K562 (cell line): ENCODE results near the gene AARSD1. TPM values are rescaled to one million over a fixed set of nuclear protein-coding genes. Genes with fewer than 3 reads are reported as not detected.

Experiments used
- ATF7 ChIP-seq: fragments of 450-650 bp; IDR thresholded peaks from 2 replicates; pipeline ENCODE4 v1.7.1; 2014; ENCODE audit warnings: mild to moderate bottlenecking, moderate library complexity
- BRD4 ChIP-seq: fragments of 200-600 bp; sonication (generic); IDR thresholded peaks from 2 replicates; pipeline ENCODE4 v1.6.1; 2017; ENCODE audit warnings: inconsistent platforms
- ELF2 ChIP-seq: fragments of 250-450 bp; sonication (Bioruptor Pico); IDR thresholded peaks from 2 replicates; pipeline ENCODE4 v1.5.0; 2021; ENCODE audit warnings: mild to moderate bottlenecking
- FOS ChIP-seq: IDR thresholded peaks from 3 replicates; pipeline ENCODE4 v1.6.1; 2011; ENCODE audit not compliant: insufficient read length; ENCODE audit errors: extremely low read depth
- KLF6 ChIP-seq: fragments of 250-450 bp; sonication (Bioruptor Pico); IDR thresholded peaks from 2 replicates; pipeline ENCODE4 v1.4.0; 2020; ENCODE audit warnings: mild to moderate bottlenecking, moderate library complexity, borderline replicate concordance
- PCBP2 ChIP-seq: fragments of 200-400 bp; formaldehyde crosslinking; IDR thresholded peaks from 2 replicates; pipeline ENCODE4 v1.6.1; 2018; ENCODE audit warnings: low read length, low read depth, mild to moderate bottlenecking, moderate library complexity; ENCODE audit not compliant: poor library complexity, severe bottlenecking
- RCOR1 ChIP-seq, 2 experiments: IDR thresholded peaks; 2 replicates each; pipeline ENCODE4 v1.6.1; 2012; ENCODE audit warnings: low read depth in 2 of 2, low read length in 2 of 2, borderline replicate concordance in 1 of 2, improper control_type of control experiment in 1 of 2
- SMARCA4 ChIP-seq: fragments of 450-650 bp; IDR thresholded peaks from 2 replicates; pipeline ENCODE4 v1.6.1; 2016
- ZNF239 ChIP-seq: fragments of 250-450 bp; sonication (Bioruptor Pico); IDR thresholded peaks from 2 replicates; pipeline ENCODE4 v1.4.0; 2020; ENCODE audit warnings: mild to moderate bottlenecking
- ZNF57 ChIP-seq: fragments of 450-650 bp; formaldehyde crosslinking; IDR thresholded peaks from 2 replicates; pipeline ENCODE4 v1.4.0; 2020; ENCODE audit warnings: mild to moderate bottlenecking, moderate library complexity
- ZNF583 ChIP-seq: fragments of 250-450 bp; sonication (Bioruptor Pico); IDR thresholded peaks from 2 replicates; pipeline ENCODE4 v1.4.0; 2020
- ZNF584 ChIP-seq: fragments of 200-800 bp; sonication (Bioruptor generic); IDR thresholded peaks from 2 replicates; pipeline ENCODE4 v1.6.1; 2016; ENCODE audit warnings: low read depth, mild to moderate bottlenecking, missing genetic modification characterization, missing compliant biosample characterization
- polyA plus RNA-seq, 8 experiments: library from polyadenylated mRNA; depleted of rRNA in 4 of 8; stranded (reverse) in 5 of 8; unstranded in 3 of 8; fragments of >200 nt; fragmentation: Nextera tagmentation in 2 of 8; fragmentation: Illumina TruSeq in 1 of 8; extraction: Ambion mirVana in 2 of 8; extraction: Trizol in 1 of 8; gene quantifications; 2 replicates each; pipeline versions ENCODE4 v1.2.1 to v1.2.3, GENCODE V29; 2011 to 2014; ENCODE audit warnings: inconsistent platforms in 1 of 8, missing spikeins in 1 of 8
- total RNA-seq, 7 experiments: library from RNA; depleted of rRNA in 6 of 7; stranded (reverse); fragments of >200 nt in 6 of 7; fragmentation: Illumina TruSeq in 2 of 7; extraction: Trizol in 2 of 7; gene quantifications; 2 replicates each; pipeline versions ENCODE4 v1.2.1 to v1.2.3, GENCODE V29; 2011 to 2021; ENCODE audit warnings: low replicate concordance in 1 of 7
- TF ChIP-seq, protein P1 (sequence below): fragments of 200-800 bp; sonication (Bioruptor generic); IDR thresholded peaks from 2 replicates; pipeline ENCODE4 v1.6.1; 2017; ENCODE audit warnings: missing genetic modification characterization, missing compliant biosample characterization
- TF ChIP-seq, protein P2 (sequence below), 2 experiments: fragments of 450-650 bp; IDR thresholded peaks; 2 replicates each; pipeline ENCODE4 v1.6.1; 2016; ENCODE audit warnings: mild to moderate bottlenecking in 2 of 2, borderline replicate concordance in 1 of 2, low read depth in 1 of 2, moderate library complexity in 1 of 2
- TF ChIP-seq, protein P3 (sequence below): sonication (generic); formaldehyde crosslinking; IDR thresholded peaks from 2 replicates; pipeline ENCODE4 v1.8.1; 2023; ENCODE audit warnings: mild to moderate bottlenecking, missing genetic modification reagents, moderate library complexity
- TF ChIP-seq, protein P4 (sequence below): fragments of 450-650 bp; IDR thresholded peaks from 2 replicates; pipeline ENCODE4 v1.6.1; 2017; ENCODE audit warnings: mild to moderate bottlenecking, moderate library complexity

AARSD1 gene
- total and polyA plus RNA-seq, 9 of the 15 experiments (the other 6 are each of a cell fraction or from before 2014, with no cell fraction given), result 51.7 to 98.5 (median 68.6) TPM

DNA sequence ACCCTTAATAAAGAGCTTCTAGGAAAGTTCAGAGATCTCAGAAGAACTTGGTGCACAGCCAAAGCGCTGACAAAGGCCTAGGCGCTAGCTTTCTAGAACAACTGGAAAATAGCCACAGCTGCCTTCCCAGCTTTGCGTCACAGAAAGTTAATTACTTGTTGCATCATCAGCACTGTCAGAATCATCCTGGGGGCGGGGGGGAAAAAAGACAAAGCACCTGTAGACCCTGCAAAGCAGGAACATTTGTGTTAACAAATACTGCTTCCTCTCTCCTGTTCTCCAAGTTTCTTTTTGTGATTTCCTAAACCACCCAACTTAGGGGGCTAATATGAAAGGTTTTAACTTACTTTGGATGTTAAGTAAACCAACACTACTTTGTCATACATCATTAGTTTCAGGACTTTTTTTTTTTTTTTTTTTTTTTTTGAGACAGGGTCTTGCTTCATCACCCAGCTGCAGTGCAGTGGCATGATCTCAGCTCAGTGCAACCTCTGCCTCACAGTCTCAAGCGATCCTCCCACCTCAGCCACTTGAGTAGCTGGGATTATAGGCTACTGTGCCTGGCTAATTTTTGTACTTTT lies 4.8 kb upstream of the AARSD1 start (continued):
- TF ChIP-seq SMARCA4 (no peak; the same call in 1 of the 2 replicates), ZNF583 (CRISPR knock-in tag) (no peak), ZNF239 (CRISPR knock-in tag) (peak; percentile 51; the same call in 1 of the 2 replicates), ZNF584 (CRISPR knock-in tag) (0 out of 2 replicates have a peak, but pooled peaks have one; percentile 51), BRD4 (no peak), RCOR1 (IDR thresholded peaks at IDR 0.05; ENCODE audit: borderline replicate concordance in 1 of 2, low read depth in 2 of 2, low read length in 2 of 2) (0 out of 4 replicates have a peak, but pooled peaks of 1 of the 2 experiments have one; percentile 3), ATF7 (peak; percentile 88), ZNF57 (CRISPR knock-in tag) (no peak), KLF6 (CRISPR knock-in tag) (no peak), FOS (no peak), ELF2 (CRISPR knock-in tag) (no peak), PCBP2 (no peak)
- TF ChIP-seq, protein P1, sequence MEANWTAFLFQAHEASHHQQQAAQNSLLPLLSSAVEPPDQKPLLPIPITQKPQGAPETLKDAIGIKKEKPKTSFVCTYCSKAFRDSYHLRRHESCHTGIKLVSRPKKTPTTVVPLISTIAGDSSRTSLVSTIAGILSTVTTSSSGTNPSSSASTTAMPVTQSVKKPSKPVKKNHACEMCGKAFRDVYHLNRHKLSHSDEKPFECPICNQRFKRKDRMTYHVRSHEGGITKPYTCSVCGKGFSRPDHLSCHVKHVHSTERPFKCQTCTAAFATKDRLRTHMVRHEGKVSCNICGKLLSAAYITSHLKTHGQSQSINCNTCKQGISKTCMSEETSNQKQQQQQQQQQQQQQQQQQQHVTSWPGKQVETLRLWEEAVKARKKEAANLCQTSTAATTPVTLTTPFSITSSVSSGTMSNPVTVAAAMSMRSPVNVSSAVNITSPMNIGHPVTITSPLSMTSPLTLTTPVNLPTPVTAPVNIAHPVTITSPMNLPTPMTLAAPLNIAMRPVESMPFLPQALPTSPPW, result peak; percentile 65
- TF ChIP-seq, protein P2, sequence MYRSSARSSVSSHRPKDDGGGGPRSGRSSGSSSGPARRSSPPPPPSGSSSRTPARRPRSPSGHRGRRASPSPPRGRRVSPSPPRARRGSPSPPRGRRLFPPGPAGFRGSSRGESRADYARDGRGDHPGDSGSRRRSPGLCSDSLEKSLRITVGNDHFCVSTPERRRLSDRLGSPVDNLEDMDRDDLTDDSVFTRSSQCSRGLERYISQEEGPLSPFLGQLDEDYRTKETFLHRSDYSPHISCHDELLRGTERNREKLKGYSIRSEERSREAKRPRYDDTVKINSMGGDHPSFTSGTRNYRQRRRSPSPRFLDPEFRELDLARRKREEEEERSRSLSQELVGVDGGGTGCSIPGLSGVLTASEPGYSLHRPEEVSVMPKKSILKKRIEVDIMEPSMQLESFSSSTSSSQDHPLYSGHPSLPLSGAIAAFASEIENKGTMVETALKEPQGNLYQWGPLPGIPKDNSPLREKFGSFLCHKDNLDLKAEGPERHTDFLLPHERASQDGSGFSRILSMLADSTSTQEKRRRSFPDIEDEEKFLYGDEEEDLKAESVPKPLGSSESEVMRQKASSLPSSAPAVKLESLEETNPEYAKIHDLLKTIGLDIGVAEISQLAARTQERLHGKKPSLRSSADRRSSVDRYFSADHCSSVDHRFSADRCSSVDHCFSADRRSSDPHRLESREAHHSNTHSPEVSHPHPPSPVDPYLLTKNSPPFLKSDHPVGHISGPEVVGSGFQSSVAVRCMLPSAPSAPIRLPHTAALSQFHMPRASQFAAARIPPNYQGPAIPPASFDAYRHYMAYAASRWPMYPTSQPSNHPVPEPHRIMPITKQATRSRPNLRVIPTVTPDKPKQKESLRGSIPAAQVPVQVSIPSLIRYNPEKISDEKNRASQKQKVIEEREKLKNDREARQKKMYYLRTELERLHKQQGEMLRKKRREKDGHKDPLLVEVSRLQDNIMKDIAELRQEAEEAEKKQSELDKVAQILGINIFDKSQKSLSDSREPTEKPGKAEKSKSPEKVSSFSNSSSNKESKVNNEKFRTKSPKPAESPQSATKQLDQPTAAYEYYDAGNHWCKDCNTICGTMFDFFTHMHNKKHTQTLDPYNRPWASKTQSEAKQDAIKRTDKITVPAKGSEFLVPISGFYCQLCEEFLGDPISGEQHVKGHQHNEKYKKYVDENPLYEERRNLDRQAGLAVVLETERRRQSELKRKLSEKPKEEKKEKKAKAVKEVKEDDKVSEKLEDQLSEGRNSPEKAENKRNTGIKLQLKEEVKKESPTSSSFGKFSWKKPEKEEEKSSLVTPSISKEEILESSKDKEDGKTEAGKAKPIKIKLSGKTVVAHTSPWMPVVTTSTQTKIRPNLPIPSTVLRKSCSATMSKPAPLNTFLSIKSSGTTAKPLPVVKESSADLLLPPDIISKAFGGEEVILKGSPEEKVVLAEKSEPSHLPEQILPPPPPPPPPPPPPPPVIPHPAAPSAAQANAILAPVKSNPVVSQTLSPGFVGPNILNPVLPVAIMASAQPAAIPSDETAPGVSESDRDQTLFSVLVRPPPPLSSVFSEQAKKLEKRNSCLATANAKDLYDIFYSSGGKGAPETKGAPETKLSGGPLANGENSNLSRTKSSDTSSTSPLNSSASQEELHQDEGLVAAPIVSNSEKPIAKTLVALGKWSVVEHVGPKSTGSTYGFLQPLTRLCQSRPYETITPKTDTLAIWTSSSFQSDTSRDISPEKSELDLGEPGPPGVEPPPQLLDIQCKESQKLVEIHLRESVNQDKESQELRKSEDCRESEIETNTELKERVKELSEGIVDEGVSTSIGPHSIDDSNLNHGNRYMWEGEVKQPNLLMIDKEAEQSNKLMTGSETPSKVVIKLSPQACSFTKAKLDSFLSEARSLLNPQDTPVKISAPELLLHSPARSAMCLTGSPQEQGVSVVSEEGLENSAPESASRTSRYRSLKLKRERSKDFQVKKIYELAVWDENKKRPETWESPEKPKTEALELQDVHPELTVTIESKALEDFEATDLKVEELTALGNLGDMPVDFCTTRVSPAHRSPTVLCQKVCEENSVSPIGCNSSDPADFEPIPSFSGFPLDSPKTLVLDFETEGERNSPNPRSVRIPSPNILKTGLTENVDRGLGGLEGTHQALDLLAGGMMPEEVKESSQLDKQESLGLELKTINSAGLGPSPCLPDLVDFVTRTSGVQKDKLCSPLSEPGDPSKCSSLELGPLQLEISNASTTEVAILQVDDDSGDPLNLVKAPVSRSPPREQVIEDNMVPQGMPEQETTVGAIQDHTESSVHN (IDR thresholded peaks at IDR 0.05; ENCODE audit: borderline replicate concordance in 1 of 2, low read depth in 1 of 2), result peak in 1 of 2 experiments; percentile 86; a peak in 1 of 4 replicates
- TF ChIP-seq, protein P3, sequence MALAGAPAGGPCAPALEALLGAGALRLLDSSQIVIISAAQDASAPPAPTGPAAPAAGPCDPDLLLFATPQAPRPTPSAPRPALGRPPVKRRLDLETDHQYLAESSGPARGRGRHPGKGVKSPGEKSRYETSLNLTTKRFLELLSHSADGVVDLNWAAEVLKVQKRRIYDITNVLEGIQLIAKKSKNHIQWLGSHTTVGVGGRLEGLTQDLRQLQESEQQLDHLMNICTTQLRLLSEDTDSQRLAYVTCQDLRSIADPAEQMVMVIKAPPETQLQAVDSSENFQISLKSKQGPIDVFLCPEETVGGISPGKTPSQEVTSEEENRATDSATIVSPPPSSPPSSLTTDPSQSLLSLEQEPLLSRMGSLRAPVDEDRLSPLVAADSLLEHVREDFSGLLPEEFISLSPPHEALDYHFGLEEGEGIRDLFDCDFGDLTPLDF (CRISPR knock-in tag), result no peak
- TF ChIP-seq, protein P4, sequence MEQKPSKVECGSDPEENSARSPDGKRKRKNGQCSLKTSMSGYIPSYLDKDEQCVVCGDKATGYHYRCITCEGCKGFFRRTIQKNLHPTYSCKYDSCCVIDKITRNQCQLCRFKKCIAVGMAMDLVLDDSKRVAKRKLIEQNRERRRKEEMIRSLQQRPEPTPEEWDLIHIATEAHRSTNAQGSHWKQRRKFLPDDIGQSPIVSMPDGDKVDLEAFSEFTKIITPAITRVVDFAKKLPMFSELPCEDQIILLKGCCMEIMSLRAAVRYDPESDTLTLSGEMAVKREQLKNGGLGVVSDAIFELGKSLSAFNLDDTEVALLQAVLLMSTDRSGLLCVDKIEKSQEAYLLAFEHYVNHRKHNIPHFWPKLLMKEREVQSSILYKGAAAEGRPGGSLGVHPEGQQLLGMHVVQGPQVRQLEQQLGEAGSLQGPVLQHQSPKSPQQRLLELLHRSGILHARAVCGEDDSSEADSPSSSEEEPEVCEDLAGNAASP, result no peak
